ENCODE data around the gene MT4.
"Not testable (repeated sequence)": the region's sequence is repeated elsewhere in the genome, so short reads cannot be mapped to it uniquely, and the experiment has no call there.

Gene MT4

GRCh38 chr16:56559109-56559508 lies 5.8 kb upstream of the MT4 start:
- DNase-seq = no peak

- DNase-seq = no peak
These were observed 4.4 kb upstream of the MT4 start for GRCh38 chr16:56560447-56560846.

GRCh38 chr16:56561126-56561525 lies 3.7 kb upstream of the MT4 start:
- no peak for DNase-seq

- DNase-seq = no peak
These were observed 5.1 kb downstream of the MT4 start for GRCh38 chr16:56569971-56570370.

- DNase-seq = no peak
These were observed 6.7 kb downstream of the MT4 start for GRCh38 chr16:56571525-56571924.

GRCh38 chr16:56574625-56575024 lies 9.8 kb downstream of the MT4 start:
- no peak for DNase-seq

GRCh38 chr16:56576585-56577299 lies 11.9 kb downstream of the MT4 start:
- DNase-seq = no peak

- no peak for DNase-seq
These were observed 12.4 kb downstream of the MT4 start for GRCh38 chr16:56577300-56577625.

- DNase-seq = no peak
These were observed 15.6 kb downstream of the MT4 start for GRCh38 chr16:56580391-56581048.

GRCh38 chr16:56582911-56583310 lies 18.0 kb downstream of the MT4 start:
- DNase-seq = not testable (repeated sequence)

GRCh38 chr16:56583351-56584168 lies 18.7 kb downstream of the MT4 start:
- DNase-seq = no peak

- no peak for DNase-seq
These were observed 19.4 kb downstream of the MT4 start for GRCh38 chr16:56584276-56584675.

- DNase-seq = no peak
These were observed 23.9 kb downstream of the MT4 start for GRCh38 chr16:56588781-56589140.

- no peak for DNase-seq
These were observed 24.5 kb downstream of the MT4 start, which contains the start of gene MT3 for GRCh38 chr16:56589141-56590039. MT3 (plus strand) TSS chr16:56589528; CDS start chr16:56589591, 63 bp downstream.

GRCh38 chr16:56591377-56592060 lies 26.6 kb downstream of the MT4 start:
- DNase-seq = no peak

- no peak for DNase-seq
These were observed 28.9 kb downstream of the MT4 start for GRCh38 chr16:56593573-56594291.

GRCh38 chr16:56594292-56594619 lies 29.4 kb downstream of the MT4 start:
- no peak for DNase-seq

GRCh38 chr16:56600398-56600999 lies 35.6 kb downstream of the MT4 start:
- no peak for DNase-seq

- DNase-seq = no peak
These were observed 36.5 kb downstream of the MT4 start for GRCh38 chr16:56601325-56601724.

- DNase-seq = no peak
These were observed 38.7 kb downstream of the MT4 start for GRCh38 chr16:56603589-56603988.

- no peak for DNase-seq
These were observed 40.1 kb downstream of the MT4 start for GRCh38 chr16:56604966-56605365.
